Glutamatergic neuron (in vitro differentiated cells): ENCODE results near the gene SPACA4. TPM values are rescaled to one million over a fixed set of nuclear protein-coding genes. Genes with fewer than 3 reads are reported as not detected.

Source experiments
- DNase-seq: peaks from one replicate; pipeline ENCODE4 v3.0.0; 2022
- H3K27ac Mint-ChIP-seq: one replicate; pipeline ENCODE4 v1.8.0; 2020; ENCODE audit warnings: mild to moderate bottlenecking, mixed read lengths, inconsistent platforms; ENCODE audit not compliant: unreplicated experiment
- H3K27me3 Mint-ChIP-seq: one replicate; pipeline ENCODE4 v1.8.0; 2020; ENCODE audit warnings: mild to moderate bottlenecking, moderate library complexity, mixed read lengths, inconsistent platforms; ENCODE audit not compliant: unreplicated experiment
- H3K36me3 Mint-ChIP-seq: one replicate; pipeline ENCODE4 v1.8.0; 2020; ENCODE audit warnings: mild to moderate bottlenecking, mixed read lengths, inconsistent platforms; ENCODE audit not compliant: unreplicated experiment
- H3K4me1 Mint-ChIP-seq: one replicate; pipeline ENCODE4 v1.8.0; 2020; ENCODE audit warnings: mild to moderate bottlenecking, low read depth, mixed read lengths, inconsistent platforms; ENCODE audit not compliant: unreplicated experiment
- H3K4me3 Mint-ChIP-seq: one replicate; pipeline ENCODE4 v1.8.0; 2020; ENCODE audit warnings: mild to moderate bottlenecking, mixed read lengths, inconsistent platforms; ENCODE audit not compliant: unreplicated experiment
- H3K9me3 Mint-ChIP-seq: one replicate; pipeline ENCODE4 v1.8.0; 2020; ENCODE audit warnings: mild to moderate bottlenecking, moderate library complexity, mixed read lengths, inconsistent platforms; ENCODE audit not compliant: unreplicated experiment
- CTCF ChIP-seq: fragments of 200-600 bp; sonication (generic); IDR thresholded peaks from one replicate; pipeline ENCODE4 v1.5.0; 2021; ENCODE audit not compliant: partially characterized antibody, unreplicated experiment
- total RNA-seq: library from RNA; stranded (reverse); fragmentation: NEBNext Ultra II Directional; extraction: Animal tissue kit (Norgen Biotek cat#: 25700); gene quantifications from one replicate; pipeline ENCODE4 v1.2.1, GENCODE V29; 2021; ENCODE audit not compliant: unreplicated experiment

The SPACA4 gene
- total RNA-seq, 1 donor from 2014 or later, result not detected

GRCh38 chr19:48609571-48610108, 3.1 kb downstream of the SPACA4 start:
- Mint-ChIP-seq H3K27ac (no peak overlapping the region), H3K9me3 (peaks cover 2% of the 10 kb centered on the region), H3K27me3 (peaks cover 6% of the 10 kb centered on the region), H3K4me3 (no peak overlapping the region), H3K36me3 (no peaks in the 10 kb centered on the region), H3K4me1 (peaks cover 1% of the 10 kb centered on the region)
- no peak for TF ChIP-seq CTCF
- DNase-seq, result no peak

GRCh38 chr19:48611872-48612271, 5.3 kb downstream of the SPACA4 start:
- no peak for TF ChIP-seq CTCF
- no peak overlapping the region for H3K4me3 Mint-ChIP-seq
- H3K9me3 Mint-ChIP-seq, result peaks cover 2% of the 10 kb centered on the region
- H3K27me3 Mint-ChIP-seq, result peaks cover 6% of the 10 kb centered on the region
- no peak overlapping the region for H3K27ac Mint-ChIP-seq
- no peaks in the 10 kb centered on the region for H3K36me3 Mint-ChIP-seq
- no peak for DNase-seq
- peaks cover 7% of the 10 kb centered on the region for H3K4me1 Mint-ChIP-seq

- Mint-ChIP-seq H3K36me3 (no peaks in the 10 kb centered on the region), H3K4me3 (peak overlapping the region; percentile 16), H3K9me3 (peaks cover 2% of the 10 kb centered on the region), H3K27me3 (peaks cover 9% of the 10 kb centered on the region), H3K27ac (peak overlapping the region; percentile 77), H3K4me1 (peaks cover 7% of the 10 kb centered on the region)
- TF ChIP-seq CTCF, result no peak
- DNase-seq, result no peak
These were observed 6.7 kb downstream of the SPACA4 start for GRCh38 chr19:48613024-48613851.

- H3K4me3 Mint-ChIP-seq, result peak overlapping the region; percentile 16
- TF ChIP-seq CTCF, result no peak
- peaks cover 9% of the 10 kb centered on the region for H3K27me3 Mint-ChIP-seq
- DNase-seq, result no peak
- H3K4me1 Mint-ChIP-seq, result peaks cover 7% of the 10 kb centered on the region
- peak overlapping the region; percentile 77 for H3K27ac Mint-ChIP-seq
- H3K9me3 Mint-ChIP-seq, result peaks cover 4% of the 10 kb centered on the region
- no peaks in the 10 kb centered on the region for H3K36me3 Mint-ChIP-seq
These were observed 7.4 kb downstream of the SPACA4 start for GRCh38 chr19:48613852-48614435.
